Duodenal mucosa (tissue), 2 donors: ENCODE measurements around the gene BRME1.
"Not testable (repeated sequence)": the region's sequence is repeated elsewhere in the genome, so short reads cannot be mapped to it uniquely, and the experiment has no call there.

Experiments
- H3K27ac ChIP-seq: one replicate; pipeline ENCODE4 v1.7.0; 2013; ENCODE audit warnings: low read depth, low read length
- H3K27me3 ChIP-seq, 2 donors: one replicate each; pipeline ENCODE4 v1.7.0; 2013; ENCODE audit warnings: low read length in 2 of 2, control low read depth in 1 of 2; ENCODE audit not compliant: insufficient read depth in 2 of 2, control insufficient read depth in 1 of 2
- H3K36me3 ChIP-seq, 2 donors: one replicate each; pipeline ENCODE4 v1.7.0; 2013; ENCODE audit warnings: low read length in 2 of 2, control low read depth in 1 of 2; ENCODE audit not compliant: insufficient read depth in 2 of 2, control insufficient read depth in 1 of 2
- H3K4me1 ChIP-seq, 2 donors: one replicate each; pipeline ENCODE4 v1.7.0; 2013; ENCODE audit warnings: low read length in 2 of 2, control low read depth in 1 of 2; ENCODE audit not compliant: insufficient read depth in 2 of 2, control insufficient read depth in 1 of 2
- H3K4me3 ChIP-seq, 2 donors: one replicate each; pipeline ENCODE4 v1.7.0; 2013; ENCODE audit warnings: low read length in 2 of 2, low read depth in 1 of 2
- H3K9ac ChIP-seq, 2 donors: one replicate each; pipeline ENCODE4 v1.7.0; 2013; ENCODE audit warnings: low read length in 2 of 2, low read depth in 1 of 2
- H3K9me3 ChIP-seq, 2 donors: one replicate each; pipeline ENCODE4 v1.7.0; 2013; ENCODE audit warnings: low read length in 2 of 2, control low read depth in 1 of 2; ENCODE audit not compliant: control insufficient read depth in 1 of 2

The BRME1 gene

DNA sequence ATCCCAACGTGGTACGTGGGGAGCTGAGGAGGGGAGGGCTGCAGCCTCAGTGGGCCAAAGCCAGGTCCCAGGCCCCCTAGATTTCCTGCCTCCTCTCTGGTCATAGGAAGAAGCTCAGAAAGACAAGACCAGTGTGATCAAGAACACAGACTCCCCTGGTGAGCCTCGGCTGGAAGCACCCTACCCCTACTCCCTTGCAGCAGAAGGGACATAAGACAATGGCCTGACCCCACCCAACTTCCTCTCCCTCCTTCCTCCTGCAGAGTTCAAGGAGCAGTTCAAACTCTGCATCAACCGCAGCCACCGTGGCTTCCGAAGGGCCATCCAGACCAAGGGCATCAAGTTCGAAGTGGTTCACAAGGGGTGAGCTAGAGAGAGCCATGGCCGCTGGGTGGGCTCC is 20.8 kb upstream of the BRME1 start:
- Histone ChIP-seq H3K27ac (no peak overlapping the region), H3K9me3 (no peaks in the 10 kb centered on the region), H3K9ac (no peak overlapping the region), H3K27me3 (no peaks in the 10 kb centered on the region), H3K36me3 (peaks cover 18 to 67% of the 10 kb centered on the region in 2 donors), H3K4me1 (no peaks in the 10 kb centered on the region), H3K4me3 (no peak overlapping the region)

DNA sequence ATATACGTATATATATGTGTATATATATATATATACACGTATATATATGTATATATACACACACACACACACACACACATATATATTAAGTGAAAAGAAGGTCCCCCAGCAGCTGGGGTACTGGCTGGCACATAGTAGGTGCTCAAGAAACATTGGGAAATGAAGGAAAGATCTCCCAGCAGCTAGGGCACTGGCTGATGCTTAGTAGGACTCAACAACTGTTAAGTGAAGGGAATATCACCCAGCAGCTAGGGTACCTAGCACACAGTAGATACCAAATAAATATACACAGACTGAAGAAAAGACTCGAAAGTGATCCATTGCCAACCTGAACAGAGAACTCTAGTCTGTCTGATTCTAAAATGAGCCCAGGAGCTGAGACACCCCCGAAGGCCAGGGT is 20.1 kb upstream of the BRME1 start:
- peaks cover 25 to 73% of the 10 kb centered on the region in 2 donors for H3K36me3 ChIP-seq
- no peak overlapping the region for H3K9ac ChIP-seq
- no peak overlapping the region for H3K27ac ChIP-seq
- no peaks in the 10 kb centered on the region for H3K4me1 ChIP-seq
- H3K4me3 ChIP-seq: no peak overlapping the region
- no peaks in the 10 kb centered on the region for H3K27me3 ChIP-seq
- H3K9me3 ChIP-seq: no peaks in the 10 kb centered on the region

DNA sequence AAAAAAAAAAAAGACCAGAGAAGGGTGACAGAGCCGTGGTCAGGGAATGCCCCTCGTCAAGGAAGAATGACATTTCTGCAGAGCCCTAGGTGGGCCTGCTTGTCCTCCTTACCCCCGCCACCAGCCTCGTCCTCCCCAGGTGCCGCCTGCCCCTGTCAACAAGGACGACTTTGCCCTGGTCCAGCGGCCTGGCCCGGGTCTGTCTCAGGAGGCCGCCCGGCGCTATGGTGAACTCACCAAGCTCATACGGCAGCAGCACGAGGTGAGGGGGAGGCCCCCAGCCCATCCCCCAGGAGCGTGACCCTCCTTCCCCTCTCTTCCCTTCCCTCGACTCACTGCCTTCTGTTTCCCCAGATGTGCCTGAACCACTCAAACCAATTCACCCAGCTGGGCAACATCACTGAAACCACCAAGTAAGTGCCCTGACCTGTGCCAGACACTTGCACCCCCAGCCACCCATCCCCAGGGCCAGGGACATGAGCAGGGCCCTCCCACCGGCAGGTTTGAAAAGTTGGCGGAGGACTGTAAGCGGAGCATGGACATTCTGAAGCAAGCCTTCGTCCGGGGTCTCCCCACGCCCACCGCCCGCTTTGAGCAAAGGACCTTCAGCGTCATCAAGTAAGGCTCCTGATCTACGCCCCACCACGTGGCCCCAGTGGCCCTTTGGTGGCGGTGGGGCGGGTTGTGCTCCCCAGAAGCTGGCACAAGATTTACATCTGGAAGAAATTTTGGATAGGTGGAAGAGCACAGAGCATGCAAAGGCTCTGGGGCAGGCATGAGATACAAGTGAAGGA is 17.5 kb upstream of the BRME1 start:
- Histone ChIP-seq H3K9me3 (peaks cover 0 to 5% of the 10 kb centered on the region in 2 donors), H3K27me3 (no peaks in the 10 kb centered on the region), H3K4me1 (no peaks in the 10 kb centered on the region), H3K4me3 (no peak overlapping the region), H3K9ac (no peak overlapping the region), H3K36me3 (peaks cover 30 to 80% of the 10 kb centered on the region in 2 donors), H3K27ac (no peak overlapping the region)

DNA sequence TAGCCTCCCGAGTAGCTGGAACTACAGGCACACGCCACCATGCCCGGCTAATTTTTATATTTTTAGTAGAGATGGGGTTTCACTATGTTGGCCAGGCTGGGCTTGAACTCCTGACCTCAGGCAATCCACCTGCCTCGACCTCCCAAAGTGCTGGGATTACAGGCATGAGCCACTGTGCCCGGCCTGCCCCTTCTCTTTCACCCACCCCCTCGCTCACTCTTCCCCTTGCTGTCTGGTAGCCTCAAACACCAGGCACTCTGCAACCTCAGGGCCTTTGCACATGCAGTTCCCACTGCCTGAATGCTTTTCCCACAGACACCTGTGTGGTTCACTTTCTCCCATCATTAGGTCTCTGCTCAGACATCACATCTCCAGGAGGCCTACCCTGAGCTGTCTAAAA is 16.2 kb upstream of the BRME1 start:
- not testable (repeated sequence) for H3K9me3 ChIP-seq, H3K4me3 ChIP-seq
- peaks cover 27 to 79% of the 10 kb centered on the region in 2 donors for H3K36me3 ChIP-seq

DNA sequence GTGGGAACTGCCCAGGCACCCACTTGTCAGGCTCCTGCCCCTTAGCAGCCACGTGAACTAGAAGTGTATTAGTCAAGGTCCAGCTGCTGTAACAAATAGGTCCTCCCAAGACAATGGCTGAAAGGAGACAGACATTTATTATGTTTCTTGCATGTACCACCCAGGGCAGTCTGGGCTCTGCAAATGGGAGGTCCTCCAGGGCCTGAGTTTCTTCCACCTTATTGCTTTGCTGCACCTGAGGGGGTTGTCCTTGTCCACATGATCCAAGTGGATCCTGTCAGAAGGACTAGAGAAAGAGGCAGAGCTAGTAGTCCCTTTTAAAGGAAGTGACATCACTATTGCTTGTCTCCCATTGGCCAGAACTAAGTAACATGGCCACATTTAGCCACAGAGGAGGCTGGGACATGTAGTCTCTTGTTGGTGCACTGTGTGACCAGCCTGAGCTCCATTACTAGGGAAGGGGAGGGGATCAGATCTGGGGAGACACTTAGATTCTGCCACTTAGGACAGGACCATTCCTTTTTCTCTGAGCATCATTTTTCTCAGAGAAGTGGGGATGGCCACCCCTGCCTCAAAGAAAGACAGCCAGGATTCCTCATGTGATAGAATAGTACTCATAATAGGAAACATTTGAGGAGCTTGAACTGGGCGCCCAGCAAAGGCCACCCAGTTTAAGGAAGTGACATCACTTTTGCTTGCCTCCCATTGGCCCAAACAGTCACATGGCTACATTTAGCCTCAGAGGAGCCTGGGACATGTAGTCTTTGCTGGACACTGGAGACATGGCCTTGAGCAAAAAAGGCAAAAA is 15.2 kb upstream of the BRME1 start:
- no peak overlapping the region for H3K9ac ChIP-seq
- no peak overlapping the region for H3K4me3 ChIP-seq
- peaks cover 27 to 78% of the 10 kb centered on the region in 2 donors for H3K36me3 ChIP-seq
- H3K27ac ChIP-seq: no peak overlapping the region
- no peaks in the 10 kb centered on the region for H3K27me3 ChIP-seq
- peaks cover 0 to 5% of the 10 kb centered on the region in 2 donors for H3K9me3 ChIP-seq
- H3K4me1 ChIP-seq: no peaks in the 10 kb centered on the region

More for the DNA sequence above, 16.2 kb upstream of the BRME1 start:
- H3K4me1 ChIP-seq, H3K9ac ChIP-seq, H3K27me3 ChIP-seq, H3K27ac ChIP-seq: not testable (repeated sequence)

DNA sequence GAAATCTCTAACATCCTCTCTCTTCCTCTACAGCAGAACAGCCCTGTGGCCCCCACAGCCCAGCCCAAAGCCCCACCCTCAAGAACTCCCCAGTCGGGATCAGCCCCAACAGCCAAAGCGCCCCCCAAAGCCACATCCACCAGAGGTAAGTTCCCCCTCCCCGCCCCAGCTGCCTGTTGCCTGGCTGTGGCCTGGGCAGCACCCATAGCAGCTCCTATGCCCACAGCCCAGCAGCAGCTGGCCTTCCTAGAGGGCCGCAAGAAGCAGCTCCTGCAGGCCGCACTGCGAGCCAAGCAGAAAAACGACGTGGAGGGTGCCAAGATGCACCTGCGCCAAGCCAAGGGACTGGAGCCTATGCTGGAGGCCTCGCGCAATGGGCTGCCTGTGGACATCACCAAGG is 14.6 kb upstream of the BRME1 start:
- H3K9me3 ChIP-seq: peaks cover 0 to 5% of the 10 kb centered on the region in 2 donors
- H3K4me3 ChIP-seq: no peak overlapping the region
- H3K36me3 ChIP-seq: peaks cover 27 to 79% of the 10 kb centered on the region in 2 donors
- H3K9ac ChIP-seq: no peak overlapping the region
- H3K27me3 ChIP-seq: no peaks in the 10 kb centered on the region
- no peak overlapping the region for H3K27ac ChIP-seq
- H3K4me1 ChIP-seq: no peaks in the 10 kb centered on the region

DNA sequence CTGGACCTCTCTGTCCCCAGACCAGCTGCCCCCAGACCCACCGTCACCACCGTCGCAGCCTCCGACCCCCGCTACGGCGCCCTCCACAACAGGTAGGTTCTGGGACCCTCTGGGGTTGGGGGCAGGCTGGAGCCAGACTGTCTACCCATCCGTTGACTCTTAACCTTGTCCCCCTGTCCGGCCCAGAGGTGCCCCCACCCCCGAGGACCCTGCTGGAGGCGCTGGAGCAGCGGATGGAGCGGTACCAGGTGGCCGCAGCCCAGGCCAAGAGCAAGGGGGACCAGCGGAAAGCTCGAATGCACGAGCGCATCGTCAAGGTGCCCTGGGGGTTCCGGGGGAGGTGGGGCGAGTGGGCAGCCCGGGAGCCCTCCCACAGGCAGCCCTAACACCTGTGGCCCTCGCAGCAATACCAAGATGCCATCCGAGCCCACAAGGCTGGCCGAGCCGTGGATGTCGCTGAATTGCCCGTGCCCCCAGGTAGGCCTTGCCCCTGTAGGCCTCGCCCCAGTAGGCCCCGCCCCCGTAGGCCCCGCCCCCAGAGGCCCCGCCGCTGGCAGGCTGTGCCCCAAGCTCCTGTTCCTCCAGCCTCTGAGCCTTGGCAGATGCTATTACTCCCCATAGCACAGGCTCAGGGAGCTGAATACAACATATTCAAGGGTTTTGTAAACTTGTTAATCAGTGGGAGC is 13.0 kb upstream of the BRME1 start:
- no peak overlapping the region for H3K27ac ChIP-seq
- H3K27me3 ChIP-seq: no peaks in the 10 kb centered on the region
- no peaks in the 10 kb centered on the region for H3K4me1 ChIP-seq
- H3K9ac ChIP-seq: no peak overlapping the region
- peaks cover 21 to 79% of the 10 kb centered on the region in 2 donors for H3K36me3 ChIP-seq
- H3K9me3 ChIP-seq: peaks cover 0 to 5% of the 10 kb centered on the region in 2 donors
- no peak overlapping the region for H3K4me3 ChIP-seq

DNA sequence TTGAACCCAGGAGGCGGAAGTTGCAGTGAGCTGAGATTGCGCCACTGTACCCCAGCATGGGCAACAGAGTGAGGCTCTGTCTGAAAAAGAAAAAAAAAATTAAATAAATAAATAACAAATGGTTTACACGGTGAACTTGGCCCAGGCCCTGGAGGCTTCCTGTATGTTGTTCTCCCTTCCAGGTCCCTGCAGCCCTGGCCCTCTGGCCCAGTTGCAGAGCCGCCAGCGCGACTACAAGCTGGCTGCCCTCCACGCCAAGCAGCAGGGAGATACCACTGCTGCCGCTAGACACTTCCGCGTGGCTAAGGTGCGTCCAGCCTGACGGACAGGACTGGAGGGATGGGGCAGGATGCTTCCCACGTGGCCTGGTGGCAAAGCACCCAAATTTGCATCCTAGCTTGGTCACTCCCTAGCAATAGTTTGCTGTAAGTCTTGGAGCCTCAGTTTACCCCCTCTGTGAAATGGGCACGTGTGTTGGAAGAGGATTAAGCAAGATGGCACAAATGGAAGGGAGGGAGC is 12.0 kb upstream of the BRME1 start:
- no peaks in the 10 kb centered on the region for H3K4me1 ChIP-seq
- H3K4me3 ChIP-seq: no peak overlapping the region
- no peak overlapping the region for H3K9ac ChIP-seq
- no peak overlapping the region for H3K27ac ChIP-seq
- peaks cover 22 to 78% of the 10 kb centered on the region in 2 donors for H3K36me3 ChIP-seq
- H3K9me3 ChIP-seq: peaks cover 0 to 5% of the 10 kb centered on the region in 2 donors
- no peaks in the 10 kb centered on the region for H3K27me3 ChIP-seq

DNA sequence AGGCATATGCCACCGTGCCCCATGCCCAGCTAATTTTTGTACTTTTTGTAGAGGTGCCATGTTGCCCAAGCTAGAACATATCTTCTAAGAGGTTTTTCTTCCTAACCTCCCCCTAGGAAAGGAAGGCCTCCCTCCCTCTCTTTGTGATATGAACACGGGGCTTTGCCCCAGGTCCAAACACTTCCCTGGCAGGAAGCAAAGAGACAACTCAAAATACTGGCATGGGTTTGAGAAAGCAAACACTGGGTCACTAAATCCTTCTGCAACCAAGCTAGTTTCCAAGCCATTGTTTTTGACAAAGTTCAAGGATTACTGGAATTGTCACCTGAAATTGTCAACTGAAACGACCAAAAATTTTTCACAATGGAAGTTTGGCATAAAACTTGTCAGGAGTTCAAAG is 8.9 kb upstream of the BRME1 start:
- Histone ChIP-seq H3K27me3 (no peaks in the 10 kb centered on the region), H3K36me3 (peaks cover 17 to 73% of the 10 kb centered on the region in 2 donors), H3K4me1 (peaks cover 1 to 2% of the 10 kb centered on the region in 2 donors), H3K9me3 (no peaks in the 10 kb centered on the region), H3K27ac (no peak overlapping the region), H3K9ac (no peak overlapping the region), H3K4me3 (no peak overlapping the region)
